8988T (cell line): ENCODE data around the gene DRGX.

ENCODE experiments used
- DNase-seq: peaks from one replicate; pipeline ENCODE4 v3.0.0; 2011

Gene DRGX

GRCh38 chr10:49381111-49381900 lies 14.6 kb downstream of the DRGX start:
- no peak for DNase-seq

- peak; percentile 53 for DNase-seq
These were observed 16.1 kb downstream of the DRGX start for GRCh38 chr10:49379596-49380410.

- DNase-seq = no peak
These were observed 18.6 kb downstream of the DRGX start for GRCh38 chr10:49377256-49377655.

- no peak for DNase-seq
These were observed 20.3 kb downstream of the DRGX start for GRCh38 chr10:49375611-49376010.

GRCh38 chr10:49374740-49375139 lies 21.1 kb downstream of the DRGX start:
- DNase-seq = no peak

- no peak for DNase-seq
These were observed 22.5 kb downstream of the DRGX start for GRCh38 chr10:49373361-49373760.

- DNase-seq = no peak
These were observed 23.9 kb downstream of the DRGX start for GRCh38 chr10:49371967-49372366.

- no peak for DNase-seq
These were observed 25.4 kb downstream of the DRGX start for GRCh38 chr10:49370326-49371100.

- DNase-seq = no peak
These were observed 26.4 kb downstream of the DRGX start for GRCh38 chr10:49369216-49370162.

- no peak for DNase-seq
These were observed 27.6 kb downstream of the DRGX start for GRCh38 chr10:49368256-49368655.

- DNase-seq = no peak
These were observed 28.3 kb downstream of the DRGX start for GRCh38 chr10:49367600-49367999.

GRCh38 chr10:49366460-49366859 lies 29.4 kb downstream of the DRGX start:
- no peak for DNase-seq

GRCh38 chr10:49365675-49366415 lies 30.0 kb downstream of the DRGX start:
- no peak for DNase-seq

GRCh38 chr10:49365275-49365674 lies 30.6 kb downstream of the DRGX start:
- no peak for DNase-seq

- DNase-seq = no peak
These were observed 31.1 kb downstream of the DRGX start for GRCh38 chr10:49364747-49365146.

- no peak for DNase-seq
These were observed 31.8 kb downstream of the DRGX start for GRCh38 chr10:49364051-49364450.

- DNase-seq = no peak
These were observed 32.4 kb downstream of the DRGX start for GRCh38 chr10:49363309-49364031.

- no peak for DNase-seq
These were observed 33.2 kb downstream of the DRGX start for GRCh38 chr10:49362596-49363260.

- DNase-seq = no peak
These were observed 33.9 kb downstream of the DRGX start for GRCh38 chr10:49361735-49362568.
